A172 (cell line): ENCODE results near the gene PTGES3L. TPM values are rescaled to one million over a fixed set of nuclear protein-coding genes. Genes with fewer than 3 reads are reported as not detected.
"Not testable (repeated sequence)": the region's sequence is repeated elsewhere in the genome, so short reads cannot be mapped to it uniquely, and the experiment has no call there.

ENCODE experiments used
- DNase-seq: peaks from one replicate; pipeline ENCODE4 v3.0.0-alpha.2; 2015; ENCODE audit warnings: low spot score
- total RNA-seq: library from RNA; depleted of rRNA; stranded (reverse); fragments of >200 nt; shearing (Covaris generic); gene quantifications from 2 replicates; pipeline ENCODE4 v1.2.3, GENCODE V29; 2014

The PTGES3L gene
- total RNA-seq, 1 experiment from 2014 or later = 0.43 TPM

DNA sequence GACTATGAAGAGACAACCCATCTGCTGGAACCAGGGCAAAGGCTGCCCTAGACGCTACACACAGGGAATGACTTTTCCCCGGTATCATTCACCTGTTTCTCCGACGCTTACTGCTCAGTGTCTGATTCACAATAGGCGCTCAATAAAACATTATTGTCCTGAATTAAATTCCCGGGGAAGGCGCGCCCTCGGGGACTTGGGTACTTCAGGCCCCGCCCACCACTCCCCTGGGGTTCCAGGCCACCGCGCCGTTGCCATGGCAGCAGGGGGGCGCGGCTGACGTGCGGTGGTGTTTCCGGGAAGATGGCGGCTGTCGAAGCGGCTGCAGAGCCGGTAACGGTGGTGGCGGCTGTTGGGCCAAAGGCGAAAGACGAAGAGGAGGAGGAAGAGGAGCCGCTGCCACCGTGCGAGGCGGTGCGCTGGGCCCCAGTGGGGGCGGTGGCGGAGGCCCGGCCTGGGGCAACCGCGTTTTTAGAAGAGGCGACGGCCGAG, 440 bp upstream of the PTGES3L start, which contains the start of gene RUNDC1:
Gene RUNDC1 (plus strand): TSS at position 292 of the 492 bp plus-strand sequence. CDS start 12 bp downstream, at position 304.
- peak; percentile 79 for DNase-seq

- not testable (repeated sequence) for DNase-seq
Measured at GRCh38 chr17:42975701-42976100, 4.2 kb downstream of the PTGES3L start.

DNA sequence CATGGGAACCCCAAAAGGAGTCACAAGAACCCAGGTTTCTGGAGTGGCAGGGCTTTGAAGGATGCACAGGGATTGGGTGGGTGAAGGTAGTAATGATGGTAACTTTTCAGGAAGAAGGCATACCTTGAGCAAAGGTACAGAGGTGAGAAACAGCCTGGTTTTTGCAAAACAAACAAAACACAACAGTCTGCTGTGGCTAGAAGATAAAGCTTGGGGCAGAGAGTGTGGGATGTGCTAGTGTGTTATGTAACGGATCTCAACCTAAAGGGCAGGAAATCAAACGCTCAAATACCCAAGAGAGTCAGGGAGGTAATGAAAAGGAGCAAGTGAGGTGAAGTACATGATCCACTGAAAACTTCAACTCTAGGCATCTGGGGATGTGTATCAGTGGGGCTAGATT, 4.6 kb downstream of the PTGES3L start:
- no peak for DNase-seq

GRCh38 chr17:42973323-42973722, 6.6 kb downstream of the PTGES3L start:
- not testable (repeated sequence) for DNase-seq

GRCh38 chr17:42971589-42971988, 8.3 kb downstream of the PTGES3L start:
- no peak for DNase-seq

DNA sequence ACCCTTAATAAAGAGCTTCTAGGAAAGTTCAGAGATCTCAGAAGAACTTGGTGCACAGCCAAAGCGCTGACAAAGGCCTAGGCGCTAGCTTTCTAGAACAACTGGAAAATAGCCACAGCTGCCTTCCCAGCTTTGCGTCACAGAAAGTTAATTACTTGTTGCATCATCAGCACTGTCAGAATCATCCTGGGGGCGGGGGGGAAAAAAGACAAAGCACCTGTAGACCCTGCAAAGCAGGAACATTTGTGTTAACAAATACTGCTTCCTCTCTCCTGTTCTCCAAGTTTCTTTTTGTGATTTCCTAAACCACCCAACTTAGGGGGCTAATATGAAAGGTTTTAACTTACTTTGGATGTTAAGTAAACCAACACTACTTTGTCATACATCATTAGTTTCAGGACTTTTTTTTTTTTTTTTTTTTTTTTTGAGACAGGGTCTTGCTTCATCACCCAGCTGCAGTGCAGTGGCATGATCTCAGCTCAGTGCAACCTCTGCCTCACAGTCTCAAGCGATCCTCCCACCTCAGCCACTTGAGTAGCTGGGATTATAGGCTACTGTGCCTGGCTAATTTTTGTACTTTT, 10.8 kb downstream of the PTGES3L start:
- no peak for DNase-seq

- DNase-seq = no peak
Measured at GRCh38 chr17:42967925-42968324, 12.0 kb downstream of the PTGES3L start.

- peak; percentile 86 for DNase-seq
Measured at GRCh38 chr17:42964161-42964932, 15.5 kb downstream of the PTGES3L start, which contains the start of gene AARSD1. Gene AARSD1, minus strand, starts transcription at chr17:42964454. Its CDS starts 14 bp downstream, at chr17:42964440.

DNA sequence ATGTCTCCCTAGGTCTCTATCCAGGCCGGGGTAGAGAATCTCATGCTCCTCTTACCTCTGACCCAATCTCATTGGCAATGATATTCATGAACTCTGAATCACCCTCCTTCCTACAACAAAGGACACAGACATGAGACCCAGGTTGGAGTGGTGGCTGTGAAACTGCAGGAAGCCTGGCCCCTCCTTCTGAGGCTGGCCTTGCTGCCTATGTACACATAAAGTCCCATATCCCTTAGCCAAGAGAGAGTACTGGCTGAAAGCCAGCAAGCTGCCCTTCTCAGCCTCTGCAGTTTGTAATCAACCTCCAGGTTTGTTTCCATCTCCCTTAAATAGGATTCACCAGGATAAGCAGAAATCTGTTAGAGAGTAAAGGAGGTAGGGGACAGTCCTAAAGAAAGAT, 26.2 kb downstream of the PTGES3L start:
- no peak for DNase-seq

DNA sequence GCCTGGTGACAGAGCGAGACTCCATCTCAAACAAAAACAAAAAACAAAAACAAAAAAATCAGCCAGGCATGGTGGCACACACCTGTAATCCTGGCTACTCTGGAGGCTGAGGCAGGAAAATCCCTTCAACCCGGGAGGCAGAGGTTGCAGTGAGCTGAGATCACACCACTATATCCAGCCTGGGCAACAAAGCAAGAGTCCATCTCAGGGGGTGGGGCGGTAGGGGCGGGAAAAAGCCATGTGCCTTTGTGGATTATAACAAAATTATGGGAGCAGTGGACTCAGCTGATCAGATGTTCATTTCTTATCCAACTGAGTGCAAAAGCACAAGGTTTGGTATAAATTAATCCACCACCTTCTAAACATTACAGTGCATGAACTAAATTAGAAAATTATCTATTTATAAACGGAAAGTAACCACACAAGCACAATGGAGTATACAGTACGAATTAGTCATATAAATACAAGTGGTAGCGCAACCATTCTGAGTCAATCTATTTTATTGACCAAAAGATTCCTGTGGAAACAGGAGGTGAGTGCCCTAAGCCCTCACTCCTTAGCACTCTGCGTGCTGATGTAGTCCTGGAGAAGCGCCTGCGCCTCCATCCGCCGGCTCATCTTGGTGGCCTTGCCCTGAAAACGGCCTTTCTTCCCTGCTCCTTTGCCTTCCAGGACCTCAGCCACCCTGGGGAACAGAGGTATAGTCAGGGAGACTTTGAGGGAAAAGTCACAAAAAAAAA, 29.7 kb downstream of the PTGES3L start:
- DNase-seq = no peak

DNA sequence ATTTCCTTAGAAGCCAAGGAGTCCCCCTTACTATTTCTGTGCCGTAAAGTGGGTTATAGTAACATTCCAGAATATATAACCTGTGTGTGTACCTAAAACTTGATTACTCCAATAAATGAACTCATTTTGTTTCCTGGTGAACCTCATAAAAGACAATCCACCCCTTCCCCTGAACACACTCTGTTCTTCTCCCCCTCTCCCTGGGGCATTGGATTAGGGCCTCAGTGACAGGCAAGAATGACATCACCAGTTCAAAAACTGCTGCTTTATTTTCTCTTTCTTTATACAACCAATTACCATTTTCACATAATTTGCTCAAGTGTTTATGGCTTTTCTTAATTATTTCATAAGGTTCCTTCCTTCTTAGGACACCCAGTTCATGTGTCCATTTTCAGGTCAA, 33.1 kb downstream of the PTGES3L start:
- no peak for DNase-seq

DNA sequence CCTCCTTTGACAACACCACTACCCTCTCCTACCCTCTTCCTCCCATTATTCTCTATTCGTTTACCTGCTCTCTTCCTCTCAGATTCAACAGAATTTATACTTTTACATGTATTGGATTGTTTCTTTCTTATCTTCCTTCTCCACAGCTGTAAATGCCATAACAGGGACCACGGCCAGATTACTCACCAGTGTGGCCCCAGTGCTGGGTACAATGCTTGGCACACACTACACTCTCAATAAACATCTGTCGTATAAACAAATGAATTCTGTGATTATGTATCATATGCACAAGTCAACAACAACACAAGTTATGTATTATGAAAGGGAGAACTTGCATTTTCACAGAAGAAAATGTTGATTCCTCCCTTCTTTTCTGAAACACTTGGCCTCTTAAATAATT, 35.7 kb downstream of the PTGES3L start:
- DNase-seq = no peak

DNA sequence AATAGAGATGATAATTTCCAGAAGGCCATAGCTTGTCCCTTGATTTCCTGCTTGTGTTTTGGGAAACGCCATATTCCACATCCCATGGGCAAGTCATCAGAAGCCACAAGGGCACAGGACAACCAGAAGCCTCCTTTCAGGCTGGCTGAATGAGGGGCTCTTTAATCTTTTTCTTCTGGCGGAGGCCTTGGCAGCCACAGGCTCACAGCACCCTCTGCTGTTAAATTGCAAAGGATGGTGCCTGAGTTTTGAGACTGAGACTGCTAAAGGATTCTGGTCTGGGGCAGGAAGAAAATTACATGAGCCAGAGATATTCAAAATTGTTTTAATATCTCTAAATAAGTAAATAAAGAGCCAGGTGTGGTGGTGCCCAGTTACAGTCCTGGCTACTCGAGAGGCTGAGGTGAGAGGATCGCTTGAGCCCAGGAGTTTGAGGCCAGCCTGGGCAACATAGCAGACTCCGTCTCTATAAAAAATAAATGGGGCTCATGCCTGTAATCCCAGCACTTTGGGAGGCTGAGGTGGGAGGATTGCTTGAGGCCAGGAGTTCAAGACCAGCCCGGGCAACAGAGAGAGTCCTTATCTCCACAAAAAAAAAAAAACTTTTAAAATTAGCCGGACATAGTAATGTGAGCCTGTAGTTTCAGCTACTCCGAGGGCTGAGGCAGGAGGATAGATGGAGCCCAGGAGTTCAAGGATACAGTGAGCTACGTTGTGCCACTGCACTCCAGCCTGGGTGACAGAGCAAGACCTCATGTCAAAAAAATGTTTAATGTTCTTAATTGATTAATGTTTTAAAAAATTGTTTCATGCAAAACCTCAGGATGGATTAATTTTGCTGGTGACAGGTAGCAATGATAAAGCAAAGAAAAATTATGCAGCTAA, 41.9 kb downstream of the PTGES3L start:
- DNase-seq = peak; percentile 55

DNA sequence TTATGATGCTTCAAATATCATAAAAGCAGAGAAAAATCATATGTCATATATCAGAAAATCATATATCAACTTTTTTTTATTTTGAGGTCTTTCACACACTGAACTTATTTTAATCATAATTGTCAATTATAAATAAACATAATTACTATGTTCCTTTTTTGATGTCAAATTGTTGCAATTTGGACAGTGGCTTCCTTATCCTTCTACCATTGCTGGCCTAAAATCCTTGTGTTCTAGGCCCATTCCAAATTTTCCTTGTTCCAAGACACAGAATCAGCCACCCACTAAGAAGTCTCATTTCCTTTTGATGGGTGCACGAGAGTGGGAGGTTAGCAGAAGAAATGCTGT, 50.4 kb downstream of the PTGES3L start:
- no peak for DNase-seq

- DNase-seq = peak; percentile 84
Measured at GRCh38 chr17:42928714-42929496, 51.0 kb downstream of the PTGES3L start.

- DNase-seq = no peak
Measured at GRCh38 chr17:42924891-42925290, 55.0 kb downstream of the PTGES3L start.

- not testable (repeated sequence) for DNase-seq
Measured at GRCh38 chr17:42923472-42923871, 56.4 kb downstream of the PTGES3L start.

GRCh38 chr17:42922294-42922693, 57.6 kb downstream of the PTGES3L start:
- no peak for DNase-seq

GRCh38 chr17:42920922-42921321, 59.0 kb downstream of the PTGES3L start:
- DNase-seq = no peak

- no peak for DNase-seq
Measured at GRCh38 chr17:42920106-42920900, 59.6 kb downstream of the PTGES3L start.
